ENCODE data around the gene PDZD11.

The PDZD11 gene

DNA sequence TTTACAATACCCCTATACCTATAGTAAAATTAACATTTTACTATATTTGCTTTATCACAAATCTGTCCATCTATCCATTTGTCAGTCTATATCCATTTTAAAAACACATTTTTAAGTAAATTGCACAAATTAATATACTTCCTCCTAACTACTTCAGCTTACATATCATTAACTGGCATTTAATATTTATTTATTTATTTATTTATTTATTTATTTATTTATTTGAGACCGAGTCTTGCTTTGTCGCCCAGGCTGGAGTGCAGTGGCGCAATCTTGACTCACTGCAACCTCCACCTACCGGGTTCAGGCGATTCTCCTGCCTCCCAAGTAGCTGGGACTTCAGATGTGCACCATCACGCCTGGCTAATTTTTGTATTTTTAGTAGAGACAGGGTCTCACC, 33.9 kb upstream of the PDZD11 start (continued):
- TF ChIP-seq ZNF529 (tag by site-specific recombination; IDR thresholded peaks at IDR 0.05; ENCODE audit: insufficient replicate concordance) = peak; percentile 69
- peak; percentile 80 for TF ChIP-seq ZNF623 (tag by site-specific recombination; IDR thresholded peaks at IDR 0.05)
- TF ChIP-seq, protein P1, sequence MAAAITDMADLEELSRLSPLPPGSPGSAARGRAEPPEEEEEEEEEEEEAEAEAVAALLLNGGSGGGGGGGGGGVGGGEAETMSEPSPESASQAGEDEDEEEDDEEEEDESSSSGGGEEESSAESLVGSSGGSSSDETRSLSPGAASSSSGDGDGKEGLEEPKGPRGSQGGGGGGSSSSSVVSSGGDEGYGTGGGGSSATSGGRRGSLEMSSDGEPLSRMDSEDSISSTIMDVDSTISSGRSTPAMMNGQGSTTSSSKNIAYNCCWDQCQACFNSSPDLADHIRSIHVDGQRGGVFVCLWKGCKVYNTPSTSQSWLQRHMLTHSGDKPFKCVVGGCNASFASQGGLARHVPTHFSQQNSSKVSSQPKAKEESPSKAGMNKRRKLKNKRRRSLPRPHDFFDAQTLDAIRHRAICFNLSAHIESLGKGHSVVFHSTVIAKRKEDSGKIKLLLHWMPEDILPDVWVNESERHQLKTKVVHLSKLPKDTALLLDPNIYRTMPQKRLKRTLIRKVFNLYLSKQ (tag by site-specific recombination; IDR thresholded peaks at IDR 0.05; ENCODE audit: borderline replicate concordance) = 0 out of 2 replicates have a peak, but pooled peaks have one; percentile 51
- peak; percentile 95 for TF ChIP-seq ZNF140 (tag by site-specific recombination; IDR thresholded peaks at IDR 0.05)
- TF ChIP-seq ZNF514 (tag by site-specific recombination; IDR thresholded peaks at IDR 0.05) = 0 out of 2 replicates have a peak, but pooled peaks have one; percentile 67
- peak; percentile 32; the same call in 1 of the 2 replicates for TF ChIP-seq ZNF501 (tag by site-specific recombination; IDR thresholded peaks at IDR 0.05)
- peak; percentile 85 for TF ChIP-seq ZNF433 (tag by site-specific recombination; IDR thresholded peaks at IDR 0.05; ENCODE audit: low read depth)
- peak; percentile 69; the same call in 1 of the 2 replicates for TF ChIP-seq ZBTB1 (tag by site-specific recombination; IDR thresholded peaks at IDR 0.05)
- TF ChIP-seq, protein P2, sequence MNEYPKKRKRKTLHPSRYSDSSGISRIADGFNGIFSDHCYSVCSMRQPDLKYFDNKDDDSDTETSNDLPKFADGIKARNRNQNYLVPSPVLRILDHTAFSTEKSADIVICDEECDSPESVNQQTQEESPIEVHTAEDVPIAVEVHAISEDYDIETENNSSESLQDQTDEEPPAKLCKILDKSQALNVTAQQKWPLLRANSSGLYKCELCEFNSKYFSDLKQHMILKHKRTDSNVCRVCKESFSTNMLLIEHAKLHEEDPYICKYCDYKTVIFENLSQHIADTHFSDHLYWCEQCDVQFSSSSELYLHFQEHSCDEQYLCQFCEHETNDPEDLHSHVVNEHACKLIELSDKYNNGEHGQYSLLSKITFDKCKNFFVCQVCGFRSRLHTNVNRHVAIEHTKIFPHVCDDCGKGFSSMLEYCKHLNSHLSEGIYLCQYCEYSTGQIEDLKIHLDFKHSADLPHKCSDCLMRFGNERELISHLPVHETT (tag by site-specific recombination; IDR thresholded peaks at IDR 0.05) = 0 out of 2 replicates have a peak, but pooled peaks have one; percentile 62
- TF ChIP-seq ZNF341 (tag by site-specific recombination; IDR thresholded peaks at IDR 0.05; ENCODE audit: low read depth) = peak; percentile 52; the same call in 1 of the 2 replicates
- TF ChIP-seq ZNF394 (tag by site-specific recombination; IDR thresholded peaks at IDR 0.05; ENCODE audit: borderline replicate concordance) = peak; percentile 95
- TF ChIP-seq ZNF138 (tag by site-specific recombination; IDR thresholded peaks at IDR 0.05; ENCODE audit: borderline replicate concordance) = 0 out of 2 replicates have a peak, but pooled peaks have one; percentile 43
- 0 out of 2 replicates have a peak, but pooled peaks have one; percentile 11 for TF ChIP-seq ZNF585B (tag by site-specific recombination; IDR thresholded peaks at IDR 0.05)
- peak; percentile 90 for TF ChIP-seq ZXDB (tag by site-specific recombination; IDR thresholded peaks at IDR 0.05)
- TF ChIP-seq ZNF202 (tag by site-specific recombination; IDR thresholded peaks at IDR 0.05; ENCODE audit: borderline replicate concordance) = 0 out of 2 replicates have a peak, but pooled peaks have one; percentile 84
- TF ChIP-seq ZNF555 (tag by site-specific recombination; conservative IDR thresholded peaks at IDR 0.05) = peak; percentile 98

DNA sequence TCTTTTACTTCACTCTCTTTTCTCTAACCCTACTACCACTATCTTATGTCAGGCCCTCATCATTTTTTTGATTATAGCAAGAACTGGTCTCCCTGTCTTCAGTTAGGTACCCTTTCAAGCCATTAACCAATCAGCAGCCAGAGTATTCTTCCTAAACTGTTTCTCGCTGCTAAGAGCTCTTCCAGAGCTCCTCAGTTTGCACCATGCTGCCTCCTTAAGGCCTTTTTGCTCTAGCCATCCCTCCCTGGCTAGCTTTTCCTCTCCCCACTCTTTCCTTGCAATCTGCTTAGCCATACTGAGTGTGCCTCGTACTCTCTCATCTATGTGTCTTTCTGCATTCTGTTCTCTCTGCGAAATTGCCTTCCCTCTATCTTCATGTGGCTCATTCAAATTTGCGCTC, 33.1 kb upstream of the PDZD11 start:
- no peaks in the 10 kb centered on the region for H3K9me3 ChIP-seq (ENCODE audit: control insufficient read depth, insufficient read depth, low read depth, low read length)
- POLR2A ChIA-PET = no interaction called here
- CTCF ChIA-PET = no interaction called here
- H3K27ac ChIP-seq (ENCODE audit: extremely low read depth, low read depth, low read length) = no peak overlapping the region
- peaks cover 5 to 21% of the 10 kb centered on the region in 2 experiments; a peak in 2 of 3 replicates for H3K36me3 ChIP-seq (ENCODE audit: control insufficient read depth in 2 of 2, insufficient read depth in 1 of 2, low read length in 2 of 2)
- H3K4me1 ChIP-seq (ENCODE audit: control insufficient read depth, insufficient read depth, low read length) = no peaks in the 10 kb centered on the region
- H3K4me3 ChIP-seq (ENCODE audit: low read depth, low read length) = no peak overlapping the region
- TF ChIP-seq ZNF623 (tag by site-specific recombination; IDR thresholded peaks at IDR 0.05) = no peak
- TF ChIP-seq ZNF174 (tag by site-specific recombination; IDR thresholded peaks at IDR 0.05) = no peak
- no peak for TF ChIP-seq ZNF175 (tag by site-specific recombination; IDR thresholded peaks at IDR 0.05)
- TF ChIP-seq ZFP3 (tag by site-specific recombination; IDR thresholded peaks at IDR 0.05; ENCODE audit: low read depth) = no peak
- TF ChIP-seq KLF8 (tag by site-specific recombination; IDR thresholded peaks at IDR 0.05) = no peak
- no peak for TF ChIP-seq ZNF19 (tag by site-specific recombination; IDR thresholded peaks at IDR 0.05; ENCODE audit: low read depth)
- TF ChIP-seq SALL2 (tag by site-specific recombination; IDR thresholded peaks at IDR 0.05; ENCODE audit: borderline replicate concordance) = no peak
- no peak for TF ChIP-seq WT1 (tag by site-specific recombination; IDR thresholded peaks at IDR 0.05)
- no peak for TF ChIP-seq ZNF571 (tag by site-specific recombination; IDR thresholded peaks at IDR 0.05)
- TF ChIP-seq ZNF202 (tag by site-specific recombination; IDR thresholded peaks at IDR 0.05; ENCODE audit: borderline replicate concordance) = no peak
- no peak for TF ChIP-seq GFI1B (tag by site-specific recombination; IDR thresholded peaks at IDR 0.05)
- TF ChIP-seq ZNF2 (tag by site-specific recombination; IDR thresholded peaks at IDR 0.05) = no peak
- no peak for TF ChIP-seq ZNF621 (tag by site-specific recombination; IDR thresholded peaks at IDR 0.05)
- no peak for TF ChIP-seq ZNF214 (tag by site-specific recombination; IDR thresholded peaks at IDR 0.05; ENCODE audit: borderline replicate concordance)
- no peak for TF ChIP-seq ZBTB26 (tag by site-specific recombination; optimal IDR thresholded peaks at IDR 0.05)
- no peak for TF ChIP-seq ZNF837 (tag by site-specific recombination; IDR thresholded peaks at IDR 0.05)
